Esophagus muscularis mucosa (tissue), 4 donors: ENCODE data around the gene GPR180. TPM values are rescaled to one million over a fixed set of nuclear protein-coding genes. Genes with fewer than 3 reads are reported as not detected.

Source experiments
- DNase-seq: peaks from one replicate; pipeline ENCODE4 v3.0.0-alpha.2; 2017; ENCODE audit errors: extremely low spot score
- H3K27ac ChIP-seq, 4 donors: fragments of 200-600 bp; sonication (generic); replicated peaks in 1 of 4; 1 replicate in 3 of 4; 2 replicates in 1 of 4; pipeline ENCODE4 v1.5.1; 2016 to 2019; ENCODE audit warnings: mild to moderate bottlenecking in 1 of 4
- H3K27me3 ChIP-seq, 4 donors: fragments of 200-600 bp; sonication (generic); one replicate each; pipeline versions ENCODE4 v1.5.1 to v1.6.0; 2016 to 2019
- H3K36me3 ChIP-seq, 4 donors: fragments of 200-600 bp; sonication (generic); one replicate each; pipeline ENCODE4 v1.5.1; 2016 to 2019
- H3K4me1 ChIP-seq, 4 donors: fragments of 200-600 bp; sonication (generic); one replicate each; pipeline ENCODE4 v1.5.1; 2016 to 2019
- H3K4me3 ChIP-seq, 4 donors: fragments of 200-600 bp; sonication (generic); 1 replicate in 2 of 4; 2 replicates in 2 of 4; pipeline ENCODE4 v1.5.1; 2016 to 2019; ENCODE audit warnings: mild to moderate bottlenecking in 4 of 4, moderate library complexity in 1 of 4
- H3K9me3 ChIP-seq, 4 donors: fragments of 200-600 bp; sonication (generic); 1 replicate in 3 of 4; 2 replicates in 1 of 4; pipeline ENCODE4 v1.5.1; 2016 to 2019
- EP300 ChIP-seq: sonication (generic); formaldehyde crosslinking; IDR thresholded peaks from one replicate; pipeline ENCODE4 v1.6.1; 2017; ENCODE audit warnings: antibody characterized with exemption
- POLR2A ChIP-seq: fragments of 450-650 bp; IDR thresholded peaks from one replicate; pipeline ENCODE4 v1.6.1; 2017; ENCODE audit warnings: antibody characterized with exemption, moderate library complexity, mild to moderate bottlenecking, low read depth
- POLR2AphosphoS5 ChIP-seq, 2 donors: sonication (generic); formaldehyde crosslinking; IDR thresholded peaks; one replicate each; pipeline ENCODE4 v1.6.1; 2017; ENCODE audit warnings: antibody characterized with exemption in 2 of 2
- WGBS: methylation state at CpG from one replicate; pipeline ENCODE4 v1.1.5; 2018; 5-methylcytosine and 5-hydroxymethylcytosine counted together
- intact Hi-C: fragments of 100-400 bp; cut with DNase I; formaldehyde crosslinking; loops from one replicate; pipeline ENCODE4 v1.15.1; 2023
- total RNA-seq, 4 donors: library from RNA; depleted of rRNA; stranded (reverse); fragments of >200 nt; gene quantifications; one replicate each; pipeline versions ENCODE4 v1.1.0 to v1.2.1, GENCODE V29; 2016
- TF ChIP-seq, protein P1 (sequence below), 3 experiments: fragments of 200-600 bp in 2 of 3; fragments of 450-650 bp in 1 of 3; sonication (generic) in 2 of 3; IDR thresholded peaks; one replicate each; pipeline ENCODE4 v1.5.1; 2017 to 2019; ENCODE audit warnings: antibody characterized with exemption in 3 of 3, mild to moderate bottlenecking in 2 of 3, moderate library complexity in 1 of 3

GPR180 gene
- total RNA-seq, 4 donors from 2014 or later, result 2.7 to 4.7 (median 4.4) TPM

DNA sequence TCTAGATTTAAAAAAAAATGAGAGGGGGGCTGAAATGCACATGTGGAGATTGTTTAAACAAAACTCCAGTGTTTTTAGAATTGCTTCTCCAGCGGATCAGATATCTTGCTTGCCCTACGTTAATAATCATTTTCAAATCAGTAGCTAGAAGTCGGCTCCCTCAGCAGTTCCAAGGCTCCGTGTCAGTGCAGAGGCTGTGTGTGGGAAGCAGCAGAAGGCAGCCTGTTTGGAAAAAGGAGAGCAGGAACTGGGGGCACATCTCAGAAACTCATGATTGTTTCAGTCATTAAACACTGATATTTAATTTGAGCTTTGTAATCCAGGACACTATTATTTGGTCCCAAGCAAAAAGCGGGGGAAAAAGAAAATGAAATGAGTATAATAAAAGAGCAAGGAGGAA, 59.7 kb downstream of the GPR180 start:
- Histone ChIP-seq H3K4me1 (no peaks in the 10 kb centered on the region), H3K27ac (no peak overlapping the region), H3K9me3 (peaks cover 0 to under 1% (median 0%) of the 10 kb centered on the region in 4 donors), H3K36me3 (no peaks in the 10 kb centered on the region), H3K27me3 (peaks cover 0 to 23% (median 3%) of the 10 kb centered on the region in 4 donors), H3K4me3 (no peak overlapping the region)
- DNase-seq, result no peak
- TF ChIP-seq EP300 (no peak), POLR2AphosphoS5 (IDR thresholded peaks at IDR 0.05) (no peak), POLR2A (no peak)
- TF ChIP-seq, protein P1, sequence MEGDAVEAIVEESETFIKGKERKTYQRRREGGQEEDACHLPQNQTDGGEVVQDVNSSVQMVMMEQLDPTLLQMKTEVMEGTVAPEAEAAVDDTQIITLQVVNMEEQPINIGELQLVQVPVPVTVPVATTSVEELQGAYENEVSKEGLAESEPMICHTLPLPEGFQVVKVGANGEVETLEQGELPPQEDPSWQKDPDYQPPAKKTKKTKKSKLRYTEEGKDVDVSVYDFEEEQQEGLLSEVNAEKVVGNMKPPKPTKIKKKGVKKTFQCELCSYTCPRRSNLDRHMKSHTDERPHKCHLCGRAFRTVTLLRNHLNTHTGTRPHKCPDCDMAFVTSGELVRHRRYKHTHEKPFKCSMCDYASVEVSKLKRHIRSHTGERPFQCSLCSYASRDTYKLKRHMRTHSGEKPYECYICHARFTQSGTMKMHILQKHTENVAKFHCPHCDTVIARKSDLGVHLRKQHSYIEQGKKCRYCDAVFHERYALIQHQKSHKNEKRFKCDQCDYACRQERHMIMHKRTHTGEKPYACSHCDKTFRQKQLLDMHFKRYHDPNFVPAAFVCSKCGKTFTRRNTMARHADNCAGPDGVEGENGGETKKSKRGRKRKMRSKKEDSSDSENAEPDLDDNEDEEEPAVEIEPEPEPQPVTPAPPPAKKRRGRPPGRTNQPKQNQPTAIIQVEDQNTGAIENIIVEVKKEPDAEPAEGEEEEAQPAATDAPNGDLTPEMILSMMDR (IDR thresholded peaks at IDR 0.05), result no peak
- intact Hi-C loops, result no loop called here
- WGBS, result 65% methylated on average over 5 of the region's 5 CpGs

DNA sequence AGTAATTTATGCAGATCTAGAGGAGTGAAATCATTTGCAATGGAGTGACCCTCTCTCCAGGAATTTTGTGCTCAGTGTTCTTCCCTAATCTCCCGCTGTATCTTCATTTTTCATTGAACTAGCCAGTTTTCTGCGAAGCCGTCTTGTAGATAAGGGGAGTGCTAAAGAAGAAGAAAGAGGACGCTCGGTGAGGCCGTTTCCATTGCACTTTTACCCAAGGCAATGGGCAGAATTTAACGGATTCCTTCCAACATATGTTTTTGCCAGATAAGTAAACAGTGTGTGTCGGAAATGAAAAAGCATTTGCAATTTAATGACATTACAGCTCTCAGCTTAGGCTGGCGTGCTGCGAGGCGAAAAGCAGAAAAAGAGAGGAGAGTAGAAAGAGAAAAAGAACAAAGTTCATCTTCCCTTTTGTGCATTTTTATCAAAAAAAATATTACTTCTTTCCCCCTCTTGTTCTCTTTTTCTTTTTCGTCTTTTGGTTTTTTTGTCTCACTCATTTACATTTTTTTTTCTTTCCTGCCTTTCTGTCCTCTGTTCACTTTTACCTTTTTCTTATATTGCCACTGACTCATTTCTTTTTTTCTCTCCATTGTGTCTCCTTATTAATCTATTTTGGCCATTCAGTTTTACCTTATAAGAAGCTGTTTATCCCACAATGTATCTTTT, 60.8 kb downstream of the GPR180 start:
- no peaks in the 10 kb centered on the region for H3K9me3 ChIP-seq
- no peaks in the 10 kb centered on the region for H3K4me1 ChIP-seq
- TF ChIP-seq, protein P1 (IDR thresholded peaks at IDR 0.05), result no peak
- TF ChIP-seq EP300, result no peak
- no peak for TF ChIP-seq POLR2A
- no peak for TF ChIP-seq POLR2AphosphoS5 (IDR thresholded peaks at IDR 0.05)
- H3K27ac ChIP-seq, result no peak overlapping the region
- intact Hi-C loops, result no loop called here
- no peaks in the 10 kb centered on the region for H3K36me3 ChIP-seq
- H3K4me3 ChIP-seq, result no peak overlapping the region
- peaks cover 0 to 23% (median 3%) of the 10 kb centered on the region in 4 donors for H3K27me3 ChIP-seq
- no peak for DNase-seq
- 39% methylated on average over 12 of the region's 12 CpGs for WGBS

DNA sequence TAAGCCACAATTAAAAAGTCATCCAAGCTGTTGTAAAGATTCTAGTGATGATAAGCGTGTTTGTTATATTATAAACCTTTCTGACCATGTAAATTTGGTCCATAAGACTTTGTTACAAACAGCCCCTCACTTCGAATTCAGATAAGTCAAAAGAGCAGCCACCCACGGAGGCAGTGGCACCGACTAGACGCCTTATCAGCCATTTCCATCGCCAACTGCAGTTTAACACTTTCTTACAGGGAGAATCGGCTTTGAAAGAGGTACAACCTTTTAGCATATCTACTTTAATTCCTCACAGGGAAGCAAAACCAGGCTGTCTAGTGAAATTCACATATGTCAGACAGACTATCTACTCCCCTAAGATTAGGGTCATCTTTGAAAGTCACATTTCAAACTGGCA, 63.2 kb downstream of the GPR180 start:
- intact Hi-C loops, result no loop called here
- no peaks in the 10 kb centered on the region for H3K9me3 ChIP-seq
- TF ChIP-seq EP300 (no peak), POLR2AphosphoS5 (IDR thresholded peaks at IDR 0.05) (no peak), POLR2A (no peak)
- TF ChIP-seq, protein P1 (IDR thresholded peaks at IDR 0.05), result no peak
- 73% methylated on average over 7 of the region's 7 CpGs for whole genome bisulfite sequencing
- H3K4me1 ChIP-seq, result no peaks in the 10 kb centered on the region
- no peak overlapping the region for H3K27ac ChIP-seq
- DNase-seq, result no peak
- H3K4me3 ChIP-seq, result no peak overlapping the region
- H3K27me3 ChIP-seq, result peaks cover 0 to 23% (median 3%) of the 10 kb centered on the region in 4 donors
- H3K36me3 ChIP-seq, result no peaks in the 10 kb centered on the region

DNA sequence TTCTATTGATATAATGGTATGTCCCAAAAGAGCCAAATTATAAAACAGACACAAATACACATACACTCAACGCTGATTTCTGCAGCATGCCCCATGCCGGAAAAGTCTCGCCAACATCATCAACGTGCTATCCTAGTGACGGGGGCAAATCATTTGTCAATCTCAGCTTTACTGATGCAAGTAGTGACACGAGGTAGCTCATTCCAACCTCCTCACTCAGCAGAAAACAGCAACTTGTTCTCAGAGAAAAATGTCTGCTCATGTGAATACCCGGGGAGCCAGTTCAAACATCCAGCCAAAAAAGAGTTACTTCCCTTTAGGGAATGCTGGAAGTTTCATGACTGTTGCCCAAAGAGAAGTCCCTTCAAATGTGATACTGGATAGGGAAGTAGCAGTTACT, 64.4 kb downstream of the GPR180 start:
- no peak overlapping the region for H3K4me3 ChIP-seq
- WGBS, result 81% methylated on average over 7 of the region's 7 CpGs
- no peaks in the 10 kb centered on the region for H3K4me1 ChIP-seq
- no peak for DNase-seq
- peaks cover 0 to 23% (median 3%) of the 10 kb centered on the region in 4 donors for H3K27me3 ChIP-seq
- intact Hi-C loops, result no loop called here
- H3K9me3 ChIP-seq, result no peaks in the 10 kb centered on the region
- TF ChIP-seq POLR2A, result no peak
- TF ChIP-seq EP300, result no peak
- TF ChIP-seq, protein P1 (IDR thresholded peaks at IDR 0.05), result no peak
- TF ChIP-seq POLR2AphosphoS5 (IDR thresholded peaks at IDR 0.05), result no peak
- no peaks in the 10 kb centered on the region for H3K36me3 ChIP-seq
- H3K27ac ChIP-seq, result no peak overlapping the region

DNA sequence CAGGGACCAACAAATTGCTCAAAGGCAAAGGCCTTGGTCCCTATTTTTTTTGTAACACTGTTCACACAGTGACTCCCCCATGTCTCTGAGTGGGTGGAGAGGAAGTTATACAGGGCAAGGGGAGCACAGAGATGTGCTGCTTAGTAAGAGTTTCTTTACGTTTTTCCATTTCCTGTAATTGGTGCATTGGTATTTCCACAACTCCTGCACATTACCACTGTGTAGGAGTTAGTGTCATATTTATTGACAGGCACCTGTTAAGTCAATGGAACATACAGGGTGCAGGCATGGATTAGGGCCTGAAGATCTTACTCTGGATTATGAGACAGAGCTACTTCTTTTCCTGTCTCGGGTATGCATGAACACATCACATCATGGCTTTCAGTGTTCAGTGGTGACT, 65.5 kb downstream of the GPR180 start:
- WGBS, result 72% methylated on average over 2 of the region's 2 CpGs
- Histone ChIP-seq H3K9me3 (no peaks in the 10 kb centered on the region), H3K27me3 (peaks cover 0 to 23% (median 3%) of the 10 kb centered on the region in 4 donors), H3K4me3 (no peak overlapping the region), H3K36me3 (no peaks in the 10 kb centered on the region), H3K27ac (no peak overlapping the region), H3K4me1 (no peaks in the 10 kb centered on the region)
- intact Hi-C loops, result no loop called here
- TF ChIP-seq, protein P1 (IDR thresholded peaks at IDR 0.05), result no peak
- TF ChIP-seq EP300, result no peak
- no peak for DNase-seq
